ENCODE results near the gene NDUFB1. TPM values are rescaled to one million over a fixed set of nuclear protein-coding genes. Genes with fewer than 3 reads are reported as not detected.

NDUFB1 gene
- total and polyA plus RNA-seq, 8 donors = 103 to 141 (median 135) TPM

- Histone ChIP-seq H3K9me3 (no peaks in the 10 kb centered on the region), H3K27me3 (no peaks in the 10 kb centered on the region), H3K4me1 (peaks cover 16 to 43% of the 10 kb centered on the region in 2 donors), H3K4me3 (peak overlapping the region; percentile 82 to 98), H3K27ac (peak overlapping the region; percentile 96), H3K36me3 (no peaks in the 10 kb centered on the region)
- peak in 1 of 4 donors; percentile 52 for DNase-seq
- intact Hi-C loops (cut with DNase I) = no loop called here
- ATAC-seq = no peak
- TF ChIP-seq CTCF (IDR thresholded peaks at IDR 0.05) = no peak
Observed at GRCh38 chr14:92105073-92105892, 16.2 kb downstream of the NDUFB1 start.

- Histone ChIP-seq H3K9me3 (no peaks in the 10 kb centered on the region), H3K4me1 (peaks cover 16 to 52% of the 10 kb centered on the region in 2 donors), H3K27me3 (no peaks in the 10 kb centered on the region), H3K36me3 (no peaks in the 10 kb centered on the region), H3K27ac (no peak overlapping the region), H3K4me3 (no peak overlapping the region)
- intact Hi-C loops (cut with DNase I) = no loop called here
- no peak for ATAC-seq
- no peak for TF ChIP-seq CTCF (IDR thresholded peaks at IDR 0.05)
- DNase-seq = no peak
Observed at GRCh38 chr14:92103363-92103989, 18.0 kb downstream of the NDUFB1 start.

GRCh38 chr14:92099802-92100201 is 21.7 kb downstream of the NDUFB1 start:
- no peak overlapping the region for H3K27ac ChIP-seq
- H3K36me3 ChIP-seq = peaks cover 0 to 16% of the 10 kb centered on the region in 2 donors
- H3K27me3 ChIP-seq = no peaks in the 10 kb centered on the region
- H3K4me3 ChIP-seq = no peak overlapping the region
- ATAC-seq = no peak
- DNase-seq = no peak
- intact Hi-C loops (cut with DNase I) = no loop called here
- no peaks in the 10 kb centered on the region for H3K9me3 ChIP-seq
- TF ChIP-seq CTCF (IDR thresholded peaks at IDR 0.05) = no peak
- peaks cover 11 to 39% of the 10 kb centered on the region in 2 donors for H3K4me1 ChIP-seq

GRCh38 chr14:92093320-92093719 is 28.2 kb downstream of the NDUFB1 start:
- DNase-seq (peak in 1 of 4 donors; percentile 7), ATAC-seq (no peak)
- no peaks in the 10 kb centered on the region for H3K4me1 ChIP-seq
- H3K27me3 ChIP-seq = no peaks in the 10 kb centered on the region
- intact Hi-C loops (cut with DNase I) = no loop called here
- no peak overlapping the region for H3K4me3 ChIP-seq
- H3K9me3 ChIP-seq = no peaks in the 10 kb centered on the region
- no peak for TF ChIP-seq CTCF (IDR thresholded peaks at IDR 0.05)
- H3K36me3 ChIP-seq = peaks cover 0 to 57% of the 10 kb centered on the region in 2 donors
- H3K27ac ChIP-seq = no peak overlapping the region

- Histone ChIP-seq H3K9me3 (no peaks in the 10 kb centered on the region), H3K27me3 (no peaks in the 10 kb centered on the region), H3K4me3 (no peak overlapping the region), H3K4me1 (no peaks in the 10 kb centered on the region), H3K27ac (no peak overlapping the region), H3K36me3 (peaks cover 0 to 76% of the 10 kb centered on the region in 2 donors)
- intact Hi-C loops (cut with DNase I) = no loop called here
- DNase-seq = no peak
- no peak for ATAC-seq
- no peak for TF ChIP-seq CTCF (IDR thresholded peaks at IDR 0.05)
Observed at GRCh38 chr14:92088494-92088893, 33.0 kb downstream of the NDUFB1 start.
